ENCODE results near the gene HECTD1.

DNA sequence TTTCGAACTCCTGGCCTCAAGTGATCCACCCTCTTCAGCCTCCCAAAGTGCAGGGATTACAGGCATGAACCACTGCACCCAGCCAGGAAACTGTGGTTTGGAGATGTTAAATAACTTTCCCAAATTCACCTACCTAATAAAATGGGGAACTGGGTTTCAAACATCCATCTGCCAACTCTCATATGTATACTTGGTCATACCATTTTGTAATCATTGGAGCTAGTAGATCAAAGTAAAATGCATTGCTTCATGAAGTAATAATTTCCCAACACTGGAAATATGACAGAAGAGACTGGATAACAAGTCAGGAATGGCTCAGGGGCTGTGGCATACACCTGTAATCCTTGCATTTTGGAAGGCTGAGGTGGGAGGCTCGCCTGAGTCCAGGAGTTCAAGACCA, 5.3 kb upstream of the HECTD1 start:
- TF ChIP-seq, protein P1, sequence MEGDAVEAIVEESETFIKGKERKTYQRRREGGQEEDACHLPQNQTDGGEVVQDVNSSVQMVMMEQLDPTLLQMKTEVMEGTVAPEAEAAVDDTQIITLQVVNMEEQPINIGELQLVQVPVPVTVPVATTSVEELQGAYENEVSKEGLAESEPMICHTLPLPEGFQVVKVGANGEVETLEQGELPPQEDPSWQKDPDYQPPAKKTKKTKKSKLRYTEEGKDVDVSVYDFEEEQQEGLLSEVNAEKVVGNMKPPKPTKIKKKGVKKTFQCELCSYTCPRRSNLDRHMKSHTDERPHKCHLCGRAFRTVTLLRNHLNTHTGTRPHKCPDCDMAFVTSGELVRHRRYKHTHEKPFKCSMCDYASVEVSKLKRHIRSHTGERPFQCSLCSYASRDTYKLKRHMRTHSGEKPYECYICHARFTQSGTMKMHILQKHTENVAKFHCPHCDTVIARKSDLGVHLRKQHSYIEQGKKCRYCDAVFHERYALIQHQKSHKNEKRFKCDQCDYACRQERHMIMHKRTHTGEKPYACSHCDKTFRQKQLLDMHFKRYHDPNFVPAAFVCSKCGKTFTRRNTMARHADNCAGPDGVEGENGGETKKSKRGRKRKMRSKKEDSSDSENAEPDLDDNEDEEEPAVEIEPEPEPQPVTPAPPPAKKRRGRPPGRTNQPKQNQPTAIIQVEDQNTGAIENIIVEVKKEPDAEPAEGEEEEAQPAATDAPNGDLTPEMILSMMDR (IDR thresholded peaks at IDR 0.05), result no peak
- TF ChIP-seq ZNF219 (CRISPR knock-in tag; IDR thresholded peaks at IDR 0.05; ENCODE audit: borderline replicate concordance) (no peak), ZNF232 (CRISPR knock-in tag; IDR thresholded peaks at IDR 0.05) (no peak), SMAD3 (CRISPR knock-in tag; IDR thresholded peaks at IDR 0.05; ENCODE audit: borderline replicate concordance) (no peak)

All from WTC11 (cell line).